ENCODE data around the gene KRT74.
"Not testable (repeated sequence)": the region's sequence is repeated elsewhere in the genome, so short reads cannot be mapped to it uniquely, and the experiment has no call there.

KRT74 gene

DNA sequence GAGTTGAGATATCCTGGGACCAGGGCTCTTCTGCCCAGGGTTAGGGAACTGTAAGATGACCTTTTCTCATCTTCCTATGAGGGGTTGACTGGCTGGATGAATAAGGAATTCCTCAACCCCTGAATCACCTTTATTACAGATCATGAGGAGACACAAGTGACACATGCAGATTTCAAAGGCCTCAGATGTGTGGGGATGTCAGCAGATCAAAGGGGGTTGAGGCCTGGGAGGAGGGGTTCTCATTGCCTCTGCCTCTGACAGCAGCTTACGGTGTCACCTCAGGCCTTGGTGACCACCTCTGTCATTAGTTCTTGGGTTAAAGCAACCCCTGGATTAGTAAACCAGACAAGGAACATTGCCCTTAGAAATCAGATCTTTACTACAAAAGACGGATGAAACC is 29.7 kb upstream of the KRT74 start:
- DNase-seq (ENCODE audit: low spot score), result no peak
- FAIRE-seq, result no peak

- DNase-seq (ENCODE audit: low spot score), result no peak
- FAIRE-seq, result no peak
Observed at GRCh38 chr12:52602552-52602951, 28.9 kb upstream of the KRT74 start.

DNA sequence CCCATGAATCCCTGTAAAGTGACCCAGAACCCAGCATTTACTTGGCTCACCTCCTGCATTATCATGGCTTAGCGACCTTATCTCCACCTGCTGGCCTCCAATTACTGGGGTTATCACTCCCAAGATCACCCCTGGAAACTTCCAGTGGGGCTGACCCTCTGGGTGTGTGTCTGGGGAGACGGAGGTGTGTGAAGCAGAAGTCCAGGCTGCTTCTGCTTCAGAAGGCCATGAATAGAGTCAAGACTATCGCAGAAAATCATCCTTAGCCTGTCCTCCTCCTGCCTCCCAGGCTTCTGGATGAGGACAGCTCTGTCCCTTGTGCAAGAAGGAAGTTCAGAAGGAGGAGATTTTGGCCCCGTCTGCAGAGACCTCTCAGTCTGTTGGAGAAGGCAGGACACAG is 28.0 kb upstream of the KRT74 start:
- no peak for DNase-seq (ENCODE audit: low spot score)
- no peak for FAIRE-seq

DNA sequence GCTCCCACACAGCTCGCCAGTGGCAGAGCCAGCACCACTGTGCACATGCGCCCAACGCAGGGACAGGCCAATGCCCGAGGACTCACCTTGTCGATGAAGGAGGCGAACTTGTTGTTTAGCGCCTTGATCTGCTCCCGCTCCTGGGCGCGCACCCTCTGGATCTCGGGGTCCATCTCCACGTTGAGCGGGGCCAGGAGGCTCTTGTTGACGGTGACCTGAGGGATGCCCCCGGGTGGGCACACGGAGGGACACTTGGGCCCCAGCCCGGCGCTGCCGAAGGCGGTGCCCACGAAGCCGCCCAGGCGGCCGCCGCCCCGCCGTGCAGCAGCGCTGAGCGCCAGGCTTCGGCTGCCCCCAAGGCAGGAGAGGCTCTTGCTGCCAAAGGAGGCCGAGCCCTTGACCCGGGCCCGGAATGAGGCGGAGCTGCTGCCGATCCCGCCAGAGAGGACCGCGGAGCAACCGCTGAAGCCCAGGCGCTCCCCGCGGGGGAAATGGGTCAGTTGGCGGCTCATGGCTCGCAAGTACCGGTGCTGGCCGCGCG is 27.4 kb upstream of the KRT74 start, which contains the start of gene KRT72:
Gene KRT72 (minus strand): TSS at position 523 of the 541 bp plus-strand sequence. CDS start 11 bp downstream, at position 512.
- DNase-seq (ENCODE audit: low spot score), result no peak
- FAIRE-seq, result no peak

DNA sequence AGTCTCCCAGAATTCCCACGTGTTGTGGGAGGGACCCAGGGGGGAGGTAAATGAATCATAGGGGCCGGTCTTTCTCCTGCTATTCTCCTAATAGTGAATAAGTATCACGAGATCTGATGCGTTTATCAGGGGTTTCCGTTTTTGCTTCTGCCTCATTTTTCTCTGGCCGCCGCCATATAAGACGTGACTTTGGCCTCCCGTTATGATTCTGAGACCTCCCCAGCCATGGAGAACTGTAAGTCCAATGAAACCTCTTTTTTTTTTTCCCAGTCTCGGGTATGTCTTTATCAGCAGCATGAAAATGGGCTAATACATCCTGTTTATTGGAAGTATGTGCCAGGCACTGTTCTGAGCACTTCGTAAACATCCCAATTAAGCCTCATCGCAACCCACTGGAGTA is 26.8 kb upstream of the KRT74 start:
- DNase-seq (ENCODE audit: low spot score), result no peak
- FAIRE-seq, result no peak

GRCh38 chr12:52600071-52600470 is 26.4 kb upstream of the KRT74 start:
- FAIRE-seq, result no peak
- no peak for DNase-seq (ENCODE audit: low spot score)

GRCh38 chr12:52598966-52599365 is 25.3 kb upstream of the KRT74 start:
- no peak for DNase-seq (ENCODE audit: low spot score)
- no peak for FAIRE-seq

GRCh38 chr12:52594237-52594636 is 20.6 kb upstream of the KRT74 start:
- not testable (repeated sequence) for DNase-seq (ENCODE audit: low spot score); FAIRE-seq

DNA sequence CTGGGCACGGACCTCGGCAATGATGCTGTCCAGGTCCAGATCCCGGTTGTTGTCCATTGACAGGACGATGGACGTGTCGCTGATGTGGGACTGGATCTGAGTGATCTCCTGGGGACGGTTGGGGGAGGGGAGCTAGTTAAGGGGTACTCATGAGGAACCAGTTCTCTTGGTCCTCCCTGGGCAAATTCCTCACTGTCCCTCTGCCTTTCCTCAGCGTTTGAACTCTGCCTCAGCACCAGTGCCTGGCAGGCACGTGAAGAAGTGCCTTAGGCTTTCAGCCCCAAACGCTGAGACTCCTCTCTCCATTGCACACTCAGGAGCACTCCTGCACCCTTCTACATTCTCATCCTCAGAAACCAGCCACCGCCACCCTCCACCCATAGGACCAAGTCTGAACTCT is 17.9 kb upstream of the KRT74 start:
- FAIRE-seq (no peak), DNase-seq (ENCODE audit: low spot score) (no peak)

GRCh38 chr12:52590021-52590420 is 16.4 kb upstream of the KRT74 start:
- no peak for DNase-seq (ENCODE audit: low spot score)
- FAIRE-seq, result no peak

DNA sequence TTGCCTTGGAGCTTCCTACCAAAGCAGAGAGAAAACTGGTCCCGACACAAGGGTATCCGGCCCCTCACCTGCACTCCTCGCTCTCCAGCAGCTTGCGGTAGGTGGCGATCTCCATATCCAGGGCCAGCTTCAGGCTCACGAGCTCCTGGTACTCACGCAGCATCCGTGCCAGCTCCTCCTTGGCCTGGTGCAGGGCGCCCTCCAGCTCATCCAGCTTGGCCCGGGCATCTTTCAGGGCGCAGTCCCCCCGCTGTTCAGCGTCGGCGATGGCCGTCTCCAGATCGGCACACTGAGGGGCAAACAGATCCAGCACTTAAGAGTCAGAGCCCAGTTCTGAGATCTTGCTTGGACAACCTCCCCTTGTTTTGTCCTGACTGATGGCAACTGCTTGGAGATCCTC is 13.9 kb upstream of the KRT74 start:
- no peak for FAIRE-seq

GRCh38 chr12:52585946-52586345 is 12.3 kb upstream of the KRT74 start:
- no peak for FAIRE-seq

More for the DNA sequence above, 13.9 kb upstream of the KRT74 start:
- no peak for DNase-seq (ENCODE audit: low spot score)

GRCh38 chr12:52585066-52585465 is 11.4 kb upstream of the KRT74 start:
- no peak for FAIRE-seq
- no peak for DNase-seq (ENCODE audit: low spot score)

More at GRCh38 chr12:52585946-52586345, 12.3 kb upstream of the KRT74 start:
- no peak for DNase-seq (ENCODE audit: low spot score)

- FAIRE-seq (no peak), DNase-seq (ENCODE audit: low spot score) (no peak)
Observed at GRCh38 chr12:52584156-52584682, 10.6 kb upstream of the KRT74 start.

GRCh38 chr12:52582971-52583456 is 9.4 kb upstream of the KRT74 start:
- DNase-seq (ENCODE audit: low spot score) (peak; percentile 80), FAIRE-seq (no peak)

GRCh38 chr12:52582486-52582885 is 8.8 kb upstream of the KRT74 start:
- FAIRE-seq (no peak), DNase-seq (ENCODE audit: low spot score) (no peak)

DNA sequence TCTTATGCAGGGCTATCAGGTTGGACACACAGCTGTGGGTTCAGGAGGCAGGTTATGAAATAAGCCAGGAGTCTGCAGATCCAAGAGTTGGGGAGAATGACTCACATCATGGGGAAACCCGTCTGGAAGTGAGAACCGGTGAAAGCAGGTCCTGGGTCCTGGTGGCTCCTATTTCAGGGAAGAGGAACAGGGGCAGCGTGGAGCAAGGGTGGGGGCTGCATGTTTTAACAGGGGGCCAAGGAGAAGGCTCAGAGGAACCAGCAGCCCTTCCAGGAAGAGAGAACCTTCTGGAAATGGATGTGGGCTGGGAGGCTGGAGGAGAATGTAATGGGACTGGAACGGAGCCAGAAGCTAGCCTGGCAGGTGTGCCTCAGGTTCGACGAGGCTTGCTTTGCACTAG is 7.8 kb upstream of the KRT74 start:
- no peak for FAIRE-seq
- peak; percentile 51 for DNase-seq (ENCODE audit: low spot score)

DNA sequence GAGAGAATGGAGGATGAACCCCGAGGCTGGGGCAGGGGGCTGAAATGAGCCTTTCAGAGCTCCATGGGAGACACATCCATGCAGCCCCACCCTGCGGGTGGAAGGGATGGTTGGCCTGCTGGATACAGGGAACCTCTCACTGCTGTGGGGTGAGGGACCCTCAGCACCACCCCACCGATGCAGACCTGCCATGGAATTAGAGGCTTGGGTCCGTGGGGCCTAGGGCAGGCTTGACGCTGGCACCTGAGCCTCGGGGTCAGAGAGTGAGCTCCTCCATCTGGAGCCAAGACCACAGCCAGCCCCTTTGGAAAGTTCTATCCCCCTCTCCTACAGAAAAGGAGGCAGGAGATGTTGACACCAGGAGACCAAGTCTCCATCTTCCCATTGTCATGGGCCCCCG is 7.4 kb upstream of the KRT74 start:
- FAIRE-seq (no peak), DNase-seq (ENCODE audit: low spot score) (no peak)

- DNase-seq (ENCODE audit: low spot score) (no peak), FAIRE-seq (no peak)
Observed at GRCh38 chr12:52580496-52580895, 6.9 kb upstream of the KRT74 start.

DNA sequence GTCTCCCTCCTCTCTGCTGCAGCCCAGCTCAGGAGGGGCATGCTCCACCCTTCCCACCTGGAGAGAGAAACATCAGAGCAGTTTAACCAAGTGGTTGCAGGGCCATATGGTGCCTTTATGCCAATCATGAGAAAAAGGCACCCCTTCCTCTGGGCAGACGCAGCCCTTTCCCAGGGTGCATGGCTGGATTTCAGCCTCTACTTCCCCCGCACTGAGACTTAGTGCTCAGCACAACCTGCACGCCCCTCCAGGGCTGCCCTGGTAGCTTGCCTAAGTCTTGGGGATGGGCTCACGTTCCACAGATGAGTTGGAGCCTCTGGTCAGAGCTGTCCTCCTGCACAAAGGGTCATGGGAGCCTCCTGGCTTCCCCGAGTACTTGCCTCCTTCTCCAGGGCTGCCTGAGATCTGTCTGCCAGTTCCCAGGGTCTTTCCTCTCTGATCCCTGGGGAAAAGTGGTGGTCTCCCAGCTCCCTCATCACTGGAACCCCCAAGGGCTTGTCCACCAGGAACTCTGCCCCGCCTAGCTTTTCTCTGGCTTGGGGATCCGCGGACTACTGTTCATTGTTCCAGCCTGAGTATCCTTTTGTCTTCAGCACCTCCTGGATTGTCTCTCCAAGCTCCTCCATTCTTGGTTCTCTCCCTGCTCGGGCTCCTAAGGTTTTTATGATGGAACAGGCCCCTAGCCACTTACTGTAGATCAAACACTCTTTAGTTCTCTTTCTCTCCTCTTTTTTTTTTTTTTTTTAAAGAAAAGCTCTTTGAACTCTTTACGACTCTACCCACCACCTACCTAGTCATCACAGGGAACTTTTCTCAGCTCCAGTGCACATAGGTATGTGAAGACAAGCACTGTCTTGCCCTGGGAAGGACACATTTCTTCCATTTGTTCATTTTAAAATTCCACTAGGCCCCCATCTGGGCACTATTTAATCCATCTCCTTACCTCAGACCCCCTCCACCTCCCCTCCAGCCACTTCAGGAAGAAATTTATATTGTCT is 6.1 kb upstream of the KRT74 start:
- FAIRE-seq, result no peak

DNA sequence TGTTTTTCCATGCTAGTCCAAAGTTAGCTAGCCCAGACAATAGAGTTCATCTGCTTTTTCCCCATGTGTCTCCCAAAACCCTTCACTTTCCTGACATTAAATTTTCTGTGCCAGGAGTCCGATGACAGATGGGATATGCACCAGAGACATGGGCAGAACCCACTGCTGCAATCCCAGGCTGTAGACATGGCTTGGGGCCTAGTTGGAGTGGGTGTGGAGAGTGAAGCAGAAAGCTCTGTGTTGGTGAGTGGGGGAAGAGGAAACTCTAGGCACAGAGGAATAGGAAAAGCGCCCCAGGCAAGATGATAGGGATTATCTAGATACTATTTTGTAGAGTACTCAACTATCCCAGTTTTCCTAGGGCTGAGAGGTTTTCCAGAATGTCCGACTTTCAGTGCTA is 4.8 kb upstream of the KRT74 start:
- FAIRE-seq (no peak), DNase-seq (ENCODE audit: low spot score) (no peak)

More for the DNA sequence above, 6.1 kb upstream of the KRT74 start:
- no peak for DNase-seq (ENCODE audit: low spot score)

- FAIRE-seq (no peak), DNase-seq (ENCODE audit: low spot score) (no peak)
Observed at GRCh38 chr12:52577316-52577715, 3.7 kb upstream of the KRT74 start.
